ENCODE data around the gene TRIM69.

TRIM69 gene

GRCh38 chr15:44804298-44805046, 68.1 kb downstream of the TRIM69 start:
- TF ChIP-seq GATA2 (IDR thresholded peaks at IDR 0.05; ENCODE audit: low read depth, low read length) (no peak), GATA3 (IDR thresholded peaks at IDR 0.05; ENCODE audit: low read depth, low read length) (no peak)

GRCh38 chr15:44808557-44808956, 72.2 kb downstream of the TRIM69 start:
- no peak for TF ChIP-seq GATA2 (IDR thresholded peaks at IDR 0.05; ENCODE audit: low read depth, low read length)
- no peak for TF ChIP-seq GATA3 (IDR thresholded peaks at IDR 0.05; ENCODE audit: low read depth, low read length)

GRCh38 chr15:44810237-44810636, 73.9 kb downstream of the TRIM69 start:
- TF ChIP-seq GATA3 (IDR thresholded peaks at IDR 0.05; ENCODE audit: low read depth, low read length) (no peak), GATA2 (IDR thresholded peaks at IDR 0.05; ENCODE audit: low read depth, low read length) (no peak)

- TF ChIP-seq GATA2 (IDR thresholded peaks at IDR 0.05; ENCODE audit: low read depth, low read length), result no peak
- TF ChIP-seq GATA3 (IDR thresholded peaks at IDR 0.05; ENCODE audit: low read depth, low read length), result no peak
Measured at GRCh38 chr15:44811337-44811736, 75.0 kb downstream of the TRIM69 start.

- TF ChIP-seq GATA3 (IDR thresholded peaks at IDR 0.05; ENCODE audit: low read depth, low read length) (no peak), GATA2 (IDR thresholded peaks at IDR 0.05; ENCODE audit: low read depth, low read length) (no peak)
Measured at GRCh38 chr15:44812029-44812517, 75.7 kb downstream of the TRIM69 start.

- TF ChIP-seq GATA3 (IDR thresholded peaks at IDR 0.05; ENCODE audit: low read depth, low read length) (no peak), GATA2 (IDR thresholded peaks at IDR 0.05; ENCODE audit: low read depth, low read length) (no peak)
Measured at GRCh38 chr15:44813231-44813630, 76.9 kb downstream of the TRIM69 start.
